Measurements from ENCODE around the gene PTPN9. TPM values are rescaled to one million over a fixed set of nuclear protein-coding genes. Genes with fewer than 3 reads are reported as not detected.
"Not testable (repeated sequence)": the region's sequence is repeated elsewhere in the genome, so short reads cannot be mapped to it uniquely, and the experiment has no call there.

The PTPN9 gene
- total RNA-seq, 2 donors from 2014 or later, result 39.3 to 39.6 TPM

- DNase-seq (no peak), ATAC-seq (no peak)
- intact Hi-C loops (cut with DNase I, micrococcal nuclease), result no loop called here
These were observed 110.1 kb downstream of the PTPN9 start for GRCh38 chr15:75468913-75469598.

GRCh38 chr15:75460646-75461045, 118.5 kb downstream of the PTPN9 start:
- DNase-seq, result no peak
- intact Hi-C loops (cut with DNase I, micrococcal nuclease), result no loop called here
- peak; percentile 67 for ATAC-seq

- no peak for ATAC-seq
- DNase-seq, result no peak
- intact Hi-C loops (cut with DNase I, micrococcal nuclease), result no loop called here
These were observed 119.5 kb downstream of the PTPN9 start for GRCh38 chr15:75459581-75459980.

GRCh38 chr15:75456710-75457109, 122.4 kb downstream of the PTPN9 start:
- ATAC-seq, result no peak
- intact Hi-C loops (cut with DNase I, micrococcal nuclease), result no loop called here
- no peak for DNase-seq

GRCh38 chr15:75455982-75456531, 123.1 kb downstream of the PTPN9 start:
- intact Hi-C loops (cut with DNase I, micrococcal nuclease), result no loop called here

GRCh38 chr15:75455424-75455981, 123.6 kb downstream of the PTPN9 start:
- ATAC-seq (peak; percentile 28), DNase-seq (peak; percentile 89 to 96)
- intact Hi-C loops (cut with DNase I, micrococcal nuclease), result no loop called here

More at GRCh38 chr15:75455982-75456531, 123.1 kb downstream of the PTPN9 start:
- DNase-seq (peak in 1 of 2 donors; percentile 63), ATAC-seq (no peak)

- intact Hi-C loops (cut with DNase I, micrococcal nuclease), result no loop called here
- peak; percentile 71 to 82 for DNase-seq
- no peak for ATAC-seq
These were observed 124.4 kb downstream of the PTPN9 start for GRCh38 chr15:75454471-75455378.

- intact Hi-C loops (cut with DNase I, micrococcal nuclease), result no loop called here
- ATAC-seq, result peak; percentile 52
- DNase-seq, result peak; percentile 98 to 99
These were observed 125.2 kb downstream of the PTPN9 start for GRCh38 chr15:75453703-75454470.

- ATAC-seq, result no peak
- intact Hi-C loops (cut with DNase I, micrococcal nuclease), result no loop called here
- DNase-seq, result peak; percentile 63 to 65
These were observed 126.0 kb downstream of the PTPN9 start for GRCh38 chr15:75452865-75453702.

GRCh38 chr15:75452364-75452864, 126.7 kb downstream of the PTPN9 start:
- ATAC-seq (peak; percentile 31), DNase-seq (peak; percentile 90 to 91)
- intact Hi-C loops (cut with DNase I, micrococcal nuclease), result no loop called here

GRCh38 chr15:75451674-75452363, 127.3 kb downstream of the PTPN9 start, which contains the start of gene SIN3A:
TSS of gene SIN3A (minus strand) at chr15:75451690. CDS start at chr15:75430375, 21,315 bp downstream.
- intact Hi-C loops (cut with DNase I, micrococcal nuclease), result no loop called here
- peak; percentile 99 to 100 for DNase-seq
- peak; percentile 44 for ATAC-seq

GRCh38 chr15:75451202-75451673, 127.9 kb downstream of the PTPN9 start:
- ATAC-seq (no peak), DNase-seq (no peak)
- intact Hi-C loops (cut with DNase I, micrococcal nuclease), result no loop called here

GRCh38 chr15:75450307-75451201, 128.6 kb downstream of the PTPN9 start:
- DNase-seq (peak; percentile 97 to 99), ATAC-seq (peak; percentile 48)
- intact Hi-C loops (cut with DNase I, micrococcal nuclease), result no loop called here

GRCh38 chr15:75449585-75450306, 129.4 kb downstream of the PTPN9 start:
- DNase-seq (peak in 1 of 2 donors; percentile 36), ATAC-seq (no peak)
- intact Hi-C loops (cut with DNase I, micrococcal nuclease), result no loop called here

- intact Hi-C loops (cut with DNase I, micrococcal nuclease); ATAC-seq: not testable (repeated sequence)
- peak in 1 of 2 donors; percentile 20 for DNase-seq
These were observed 130.9 kb downstream of the PTPN9 start for GRCh38 chr15:75448171-75448570.

Measured in left colon (tissue), 2 donors.